Thoracic aorta (tissue), 2 donors: ENCODE data around the gene PATL1. TPM values are rescaled to one million over a fixed set of nuclear protein-coding genes. Genes with fewer than 3 reads are reported as not detected.

Experiments
- ATAC-seq: fragments of 150-250 bp; one replicate; pipeline ENCODE4 v1.8.0; 2017; ENCODE audit warnings: low read depth; ENCODE audit not compliant: insufficient number of reproducible peaks, low FRiP score
- DNase-seq: peaks from one replicate; pipeline ENCODE4 v3.0.0-alpha.2; 2020; ENCODE audit warnings: low spot score
- H3K27ac ChIP-seq, 2 donors: fragments of 200-600 bp; sonication (generic); 1 replicate in 1 of 2; 2 replicates in 1 of 2; pipeline ENCODE4 v1.5.1; 2016; ENCODE audit warnings: mild to moderate bottlenecking in 2 of 2, moderate library complexity in 2 of 2
- H3K27me3 ChIP-seq: fragments of 200-600 bp; sonication (generic); replicated peaks from 2 replicates; pipeline ENCODE4 v1.6.0; 2016; ENCODE audit warnings: mild to moderate bottlenecking; ENCODE audit not compliant: insufficient read depth
- H3K36me3 ChIP-seq: fragments of 200-600 bp; sonication (generic); one replicate; pipeline ENCODE4 v1.5.1; 2016
- H3K4me1 ChIP-seq, 2 donors: fragments of 200-600 bp; sonication (generic); 1 replicate in 1 of 2; 2 replicates in 1 of 2; pipeline versions ENCODE4 v1.5.1 to v1.6.0; 2016; ENCODE audit warnings: low read depth in 2 of 2, mild to moderate bottlenecking in 1 of 2; ENCODE audit not compliant: control insufficient read depth in 1 of 2
- H3K4me3 ChIP-seq: fragments of 200-600 bp; sonication (generic); 2 replicates; pipeline ENCODE4 v1.5.1; 2016; ENCODE audit warnings: mild to moderate bottlenecking
- H3K9me3 ChIP-seq: fragments of 200-600 bp; sonication (generic); 2 replicates; pipeline ENCODE4 v1.5.1; 2016
- CTCF ChIP-seq: fragments of 200-600 bp; sonication (generic); IDR thresholded peaks from one replicate; pipeline ENCODE4 v1.5.1; 2019; ENCODE audit warnings: antibody characterized with exemption
- total RNA-seq, 2 donors: library from RNA; depleted of rRNA; stranded (reverse); fragments of >200 nt; gene quantifications; one replicate each; pipeline versions ENCODE4 v1.1.0 to v1.2.3, GENCODE V29; 2016

The PATL1 gene
- total RNA-seq, 2 donors from 2014 or later: 9.3 to 16.3 TPM

- H3K4me1 ChIP-seq: peaks cover 10 to 15% of the 10 kb centered on the region in 2 donors
- H3K36me3 ChIP-seq: peaks cover 52% of the 10 kb centered on the region
- no peak for TF ChIP-seq CTCF
- H3K4me3 ChIP-seq: no peak overlapping the region
- no peak overlapping the region for H3K27ac ChIP-seq
- no peaks in the 10 kb centered on the region for H3K27me3 ChIP-seq
- ATAC-seq: no peak
- no peak for DNase-seq
- H3K9me3 ChIP-seq: no peaks in the 10 kb centered on the region
Measured at GRCh38 chr11:59658036-59658435, 10.8 kb downstream of the PATL1 start.

- H3K4me1 ChIP-seq: no peaks in the 10 kb centered on the region
- H3K4me3 ChIP-seq: no peak overlapping the region
- H3K27ac ChIP-seq: no peak overlapping the region
- TF ChIP-seq CTCF: no peak
- no peak for DNase-seq
- ATAC-seq: no peak
- no peaks in the 10 kb centered on the region for H3K27me3 ChIP-seq
- peaks cover 72% of the 10 kb centered on the region for H3K36me3 ChIP-seq
- no peaks in the 10 kb centered on the region for H3K9me3 ChIP-seq
Measured at GRCh38 chr11:59654893-59655292, 13.9 kb downstream of the PATL1 start.

- no peak overlapping the region for H3K27ac ChIP-seq
- no peak overlapping the region for H3K4me3 ChIP-seq
- no peaks in the 10 kb centered on the region for H3K9me3 ChIP-seq
- ATAC-seq (no peak), DNase-seq (no peak)
- no peak for TF ChIP-seq CTCF
- H3K36me3 ChIP-seq: peaks cover 56% of the 10 kb centered on the region
- H3K4me1 ChIP-seq: no peaks in the 10 kb centered on the region
- no peaks in the 10 kb centered on the region for H3K27me3 ChIP-seq
Measured at GRCh38 chr11:59647245-59647980, 21.4 kb downstream of the PATL1 start.

GRCh38 chr11:59644528-59644927 lies 24.3 kb downstream of the PATL1 start:
- Histone ChIP-seq H3K4me3 (no peak overlapping the region), H3K4me1 (no peaks in the 10 kb centered on the region), H3K36me3 (peaks cover 62% of the 10 kb centered on the region), H3K27me3 (no peaks in the 10 kb centered on the region), H3K27ac (no peak overlapping the region), H3K9me3 (no peaks in the 10 kb centered on the region)
- DNase-seq: no peak
- no peak for ATAC-seq
- no peak for TF ChIP-seq CTCF

- Histone ChIP-seq H3K36me3 (peaks cover 62% of the 10 kb centered on the region), H3K27me3 (no peaks in the 10 kb centered on the region), H3K4me3 (no peak overlapping the region), H3K9me3 (no peaks in the 10 kb centered on the region), H3K27ac (no peak overlapping the region), H3K4me1 (no peaks in the 10 kb centered on the region)
- DNase-seq (no peak), ATAC-seq (no peak)
- TF ChIP-seq CTCF: no peak
Measured at GRCh38 chr11:59643390-59643789, 25.4 kb downstream of the PATL1 start.
